HepG2 (cell line): ENCODE measurements around the gene ADSS1. TPM values are rescaled to one million over a fixed set of nuclear protein-coding genes. Genes with fewer than 3 reads are reported as not detected.

Experiments used
- ARID4A ChIP-seq: sonication (generic); formaldehyde crosslinking; IDR thresholded peaks from 2 replicates; pipeline ENCODE4 v1.5.0; 2020; ENCODE audit warnings: mild to moderate bottlenecking, missing genetic modification reagents, borderline replicate concordance
- ASH2L ChIP-seq: fragments of 300-600, 200-600 bp; sonication (generic); IDR thresholded peaks from 2 replicates; pipeline ENCODE4 v1.7.0; 2017; ENCODE audit warnings: low read depth, mild to moderate bottlenecking, moderate library complexity, mixed read lengths, low read length; ENCODE audit not compliant: insufficient read length
- HES4 ChIP-seq: sonication (generic); formaldehyde crosslinking; IDR thresholded peaks from 2 replicates; pipeline ENCODE4 v1.9.0; 2021; ENCODE audit warnings: mild to moderate bottlenecking, missing genetic modification reagents, borderline replicate concordance
- HMG20A ChIP-seq: IDR thresholded peaks from 2 replicates; pipeline ENCODE4 v1.6.1; 2016; ENCODE audit warnings: borderline replicate concordance
- HNF4G ChIP-seq, 2 experiments: sonication (generic) in 1 of 2; formaldehyde crosslinking in 1 of 2; IDR thresholded peaks; 2 replicates each; pipeline versions ENCODE4 v1.4.0 to v1.6.1; 2011 to 2020; ENCODE audit warnings: borderline replicate concordance in 2 of 2, low read depth in 2 of 2, mild to moderate bottlenecking in 2 of 2, low read length in 1 of 2, missing genetic modification reagents in 1 of 2, moderate library complexity in 1 of 2
- HNRNPLL ChIP-seq: fragments of 200-400 bp; formaldehyde crosslinking; IDR thresholded peaks from 2 replicates; pipeline ENCODE4 v1.6.1; 2017; ENCODE audit warnings: mild to moderate bottlenecking, low read depth, low read length; ENCODE audit not compliant: poor library complexity, severe bottlenecking
- MAX ChIP-seq: IDR thresholded peaks from 2 replicates; pipeline ENCODE4 v1.6.1; 2012; ENCODE audit warnings: inconsistent platforms
- PAXIP1 ChIP-seq: sonication (generic); formaldehyde crosslinking; conservative IDR thresholded peaks from 2 replicates; pipeline ENCODE4 v1.4.0; 2020; ENCODE audit warnings: mild to moderate bottlenecking, missing genetic modification reagents, moderate library complexity
- RARG ChIP-seq: sonication (generic); formaldehyde crosslinking; IDR thresholded peaks from 2 replicates; pipeline ENCODE4 v1.4.0; 2020; ENCODE audit warnings: low read depth, mild to moderate bottlenecking, missing genetic modification reagents
- THAP9 ChIP-seq: sonication (generic); formaldehyde crosslinking; IDR thresholded peaks from 2 replicates; pipeline ENCODE4; 2020; ENCODE audit warnings: missing genetic modification reagents, mild to moderate bottlenecking, borderline replicate concordance
- ZBTB2 ChIP-seq: sonication (generic); formaldehyde crosslinking; IDR thresholded peaks from 2 replicates; pipeline ENCODE4 v1.8.0; 2022; ENCODE audit warnings: low read depth, missing genetic modification reagents
- ZNF44 ChIP-seq: sonication (generic); formaldehyde crosslinking; IDR thresholded peaks from 2 replicates; pipeline ENCODE4 v1.5.1; 2020; ENCODE audit warnings: mild to moderate bottlenecking, missing genetic modification reagents
- ZSCAN21 ChIP-seq: sonication (generic); formaldehyde crosslinking; IDR thresholded peaks from 2 replicates; pipeline ENCODE4 v1.8.0; 2022; ENCODE audit warnings: mild to moderate bottlenecking, missing genetic modification reagents, moderate library complexity, borderline replicate concordance
- polyA plus RNA-seq, 8 experiments: library from polyadenylated mRNA; depleted of rRNA in 3 of 8; stranded (reverse) in 7 of 8; unstranded in 1 of 8; fragments of >200 nt; fragmentation: Illumina TruSeq in 4 of 8; extraction: Trizol in 4 of 8; gene quantifications; 2 replicates each; pipeline versions ENCODE4 v1.2.1 to v1.2.3, GENCODE V29; 2011 to 2016; ENCODE audit warnings: low read depth in 4 of 8, missing spikeins in 1 of 8, mixed read lengths in 1 of 8; ENCODE audit not compliant: insufficient read depth in 1 of 8
- total RNA-seq, 5 experiments: library from RNA; depleted of rRNA; stranded (reverse); fragments of >200 nt; fragmentation: Illumina TruSeq; extraction: Trizol; gene quantifications; 2 replicates each; pipeline ENCODE4 v1.2.3, GENCODE V29; 2016; ENCODE audit warnings: low read depth in 1 of 5

Gene ADSS1
- total and polyA plus RNA-seq, 2 of the 13 experiments (the other 11 are each of a cell fraction or from before 2014, with no cell fraction given), result 1.0 to 36.7 TPM

GRCh38 chr14:104795781-104796686 is 72.0 kb downstream of the ADSS1 start (continued):
- TF ChIP-seq ZNF44 (CRISPR knock-in tag) (no peak), ZBTB2 (CRISPR knock-in tag) (peak; percentile 67; the same call in 1 of the 2 replicates), HNF4G (IDR thresholded peaks at IDR 0.05; ENCODE audit: borderline replicate concordance, low read depth, low read length) (peak; percentile 59; the same call in 1 of the 2 replicates), HNF4G (CRISPR knock-in tag; IDR thresholded peaks at IDR 0.05; ENCODE audit: borderline replicate concordance, low read depth) (peak; percentile 71; the same call in 1 of the 2 replicates), HNRNPLL (peak; percentile 25), HES4 (CRISPR knock-in tag) (peak; percentile 15; the same call in 1 of the 2 replicates), MAX (peak; percentile 58), RARG (CRISPR knock-in tag) (no peak), ZSCAN21 (0 out of 2 replicates have a peak, but pooled peaks have one; percentile 22), HMG20A (no peak), PAXIP1 (CRISPR knock-in tag) (peak; percentile 63), THAP9 (no peak), ARID4A (CRISPR knock-in tag) (peak; percentile 69), ASH2L (peak; percentile 58)
